GM13976 (cell line): ENCODE measurements around the gene SAP130.
A peak's percentile ranks its signal among the peaks of the same experiment; 100 is the strongest.

Experiments used
- DNase-seq: peaks from one replicate; pipeline ENCODE4 v3.0.0; 2012; ENCODE audit warnings: low spot score
- CTCF ChIP-seq: IDR thresholded peaks from 2 replicates; pipeline ENCODE4 v1.5.1; 2012; ENCODE audit warnings: borderline replicate concordance, mild to moderate bottlenecking; ENCODE audit not compliant: insufficient read depth; ENCODE audit errors: extremely low read depth, missing control alignments, control extremely low read depth
- in situ Hi-C: fragments of 300-500 bp; cut with MboI; formaldehyde crosslinking; loops from one replicate; pipeline ENCODE4 v1.12.0; 2022; ENCODE audit warnings: low sequenced_read_pairs, mixed read lengths, inconsistent platforms; ENCODE audit not compliant: unreplicated experiment

SAP130 gene

GRCh38 chr2:128028668-128029054 lies 802 bp upstream of the SAP130 start:
- in situ Hi-C loops, result no loop called here

GRCh38 chr2:128027278-128027800 lies 520 bp downstream of the SAP130 start:
- in situ Hi-C loops, result no loop called here
- TF ChIP-seq CTCF, result no peak
- DNase-seq, result peak; percentile 99

More at GRCh38 chr2:128028668-128029054, 802 bp upstream of the SAP130 start:
- TF ChIP-seq CTCF, result no peak
- no peak for DNase-seq

- in situ Hi-C loops, result no loop called here
- DNase-seq, result no peak
- no peak for TF ChIP-seq CTCF
Observed at GRCh38 chr2:128026448-128027277, 1.2 kb downstream of the SAP130 start.

- no peak for TF ChIP-seq CTCF
- in situ Hi-C loops, result no loop called here
- no peak for DNase-seq
Observed at GRCh38 chr2:128024816-128025215, 3.0 kb downstream of the SAP130 start.

GRCh38 chr2:128017561-128017960 lies 10.3 kb downstream of the SAP130 start:
- in situ Hi-C loops, result no loop called here
- DNase-seq, result no peak
- no peak for TF ChIP-seq CTCF

- in situ Hi-C loops, result no loop called here
- TF ChIP-seq CTCF, result no peak
- no peak for DNase-seq
Observed at GRCh38 chr2:128016620-128017019, 11.2 kb downstream of the SAP130 start.
